Activated T-helper 2 cell treated with anti-CD3 and anti-CD28 coated beads, Interferon-gamma antibody, Interleukin-2, Interleukin-4, amounts not matched to agents 10 μg/mL and 5 μg/mL and 100 μg/mL, durations not matched to agents 14 hours and 24 hours and 36 hours (primary cell): Measurements from ENCODE around the gene MRPS18C. TPM values are rescaled to one million over a fixed set of nuclear protein-coding genes. Genes with fewer than 3 reads are reported as not detected.
"Not testable (repeated sequence)": the region's sequence is repeated elsewhere in the genome, so short reads cannot be mapped to it uniquely, and the experiment has no call there.

Source experiments
- DNase-seq: peaks from one replicate; pipeline ENCODE4 v3.0.0; 2021; ENCODE audit warnings: low spot score
- H3K27ac Mint-ChIP-seq: one replicate; pipeline ENCODE4 v1.8.0; 2021; ENCODE audit warnings: mixed read lengths
- H3K27me3 Mint-ChIP-seq: one replicate; pipeline ENCODE4 v1.8.0; 2021; ENCODE audit warnings: low read depth, mixed read lengths
- H3K36me3 Mint-ChIP-seq: one replicate; pipeline ENCODE4 v1.8.0; 2021; ENCODE audit warnings: low read depth, mixed read lengths
- H3K4me1 Mint-ChIP-seq: one replicate; pipeline ENCODE4 v1.8.0; 2021; ENCODE audit warnings: low read depth, mixed read lengths
- H3K4me3 Mint-ChIP-seq: one replicate; pipeline ENCODE4 v1.8.0; 2021; ENCODE audit warnings: low read depth, mild to moderate bottlenecking, moderate library complexity, mixed read lengths
- H3K9me3 Mint-ChIP-seq: one replicate; pipeline ENCODE4 v1.8.0; 2021; ENCODE audit warnings: mixed read lengths
- intact Hi-C: fragments of 100-400 bp; cut with micrococcal nuclease; formaldehyde crosslinking; loops from one replicate; pipeline ENCODE4 v1.15.1; 2023
- total RNA-seq: library from RNA; stranded (reverse); gene quantifications from 2 replicates; pipeline ENCODE4 v1.2.3, GENCODE V29; 2022

Gene MRPS18C
- total RNA-seq, 1 donor from 2014 or later = 73.8 TPM

GRCh38 chr4:83473423-83473822 lies 17.6 kb downstream of the MRPS18C start:
- no peak for DNase-seq
- Mint-ChIP-seq H3K36me3 (peaks cover 22% of the 10 kb centered on the region), H3K27me3 (no peaks in the 10 kb centered on the region), H3K9me3 (no peaks in the 10 kb centered on the region), H3K4me3 (no peak overlapping the region), H3K27ac (no peak overlapping the region), H3K4me1 (peaks cover 2% of the 10 kb centered on the region)
- intact Hi-C loops = no loop called here

DNA sequence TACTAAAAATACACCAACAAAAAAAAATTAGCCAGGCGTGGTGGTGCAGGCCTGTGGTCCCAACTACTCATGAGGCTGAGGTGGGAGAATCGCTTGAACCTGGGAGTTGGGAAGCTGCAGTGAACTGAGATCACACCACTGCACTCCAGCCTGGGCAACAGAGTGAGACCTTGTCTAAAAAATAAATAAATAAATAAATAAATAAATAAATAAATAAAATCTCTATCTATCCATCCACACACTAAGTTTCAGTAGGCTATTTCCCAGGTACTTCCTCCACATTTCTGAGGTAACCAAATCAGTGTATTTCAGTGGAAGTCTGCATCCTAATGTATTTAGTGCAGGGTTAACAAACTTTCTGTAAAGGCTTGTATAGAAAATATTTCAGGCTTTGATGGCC lies 18.1 kb downstream of the MRPS18C start:
- Mint-ChIP-seq H3K27me3 (no peaks in the 10 kb centered on the region), H3K4me3 (no peak overlapping the region), H3K27ac (no peak overlapping the region), H3K4me1 (peaks cover 2% of the 10 kb centered on the region), H3K9me3 (no peaks in the 10 kb centered on the region), H3K36me3 (peaks cover 21% of the 10 kb centered on the region)
- no peak for DNase-seq
- intact Hi-C loops = no loop called here

DNA sequence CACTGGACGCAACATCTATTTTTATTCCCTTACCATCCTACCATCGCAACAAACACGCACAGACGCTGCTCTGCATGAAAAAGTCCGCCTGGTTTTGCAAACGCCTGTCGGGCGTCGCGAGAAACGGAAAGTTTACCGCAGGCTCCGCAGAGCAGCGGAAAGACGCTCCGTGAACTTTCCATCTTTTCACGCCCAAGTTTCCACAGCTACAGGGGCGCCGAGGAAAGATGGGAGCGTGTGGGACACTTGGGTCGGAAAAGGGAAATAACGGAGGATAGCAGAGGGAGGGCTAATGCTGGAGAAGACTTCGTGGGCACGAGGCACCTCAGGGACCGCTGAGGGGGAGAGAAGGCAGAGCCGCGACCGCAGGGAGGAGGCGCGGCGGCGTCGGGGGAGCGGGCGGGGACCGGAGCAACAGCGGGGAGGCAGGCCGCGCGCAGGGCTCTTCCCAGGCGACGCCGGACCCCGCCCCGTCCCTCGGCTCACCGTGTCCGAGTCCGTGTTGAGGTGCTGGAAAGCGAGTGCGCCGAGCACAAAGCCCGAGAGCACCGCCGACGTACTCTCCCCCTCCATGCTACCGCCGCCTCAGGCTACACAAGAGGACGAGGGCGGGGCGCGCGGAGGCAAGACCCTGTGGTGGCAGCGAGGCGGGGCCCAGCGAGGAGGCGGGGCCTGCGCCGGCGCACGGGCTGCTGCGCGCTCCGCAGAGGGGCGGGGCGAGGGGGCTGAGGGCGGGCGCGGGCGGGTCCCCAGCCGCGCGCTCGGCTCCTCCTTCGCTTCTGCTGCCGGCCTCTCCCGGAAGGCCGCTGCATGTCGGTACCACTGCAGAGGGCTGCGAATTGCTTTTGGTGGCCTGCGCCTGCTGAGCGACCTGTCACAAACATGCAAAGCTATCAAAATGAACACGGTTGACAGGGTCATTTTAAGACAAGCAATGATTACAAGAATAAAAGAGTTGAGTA lies 28.9 kb downstream of the MRPS18C start, which contains the start of gene ABRAXAS1:
Gene ABRAXAS1 (minus strand): TSS at position 601 of the 962 bp plus-strand sequence. CDS start 28 bp downstream, at position 573.
- Mint-ChIP-seq H3K27me3 (no peaks in the 10 kb centered on the region), H3K9me3 (no peaks in the 10 kb centered on the region), H3K36me3 (peaks cover 9% of the 10 kb centered on the region), H3K27ac (peak within 1 kb of the TSS; percentile 96), H3K4me3 (peak within 1 kb of the TSS; percentile 95), H3K4me1 (peaks cover 14% of the 10 kb centered on the region)
- intact Hi-C loops = loop anchor here (1.0 to 10.0 kb wide), 3 partner anchors 29 to 200 kb away; partner anchors contain the start of genes COQ2, GPAT3 and HELQ
- DNase-seq = peak; percentile 93

DNA sequence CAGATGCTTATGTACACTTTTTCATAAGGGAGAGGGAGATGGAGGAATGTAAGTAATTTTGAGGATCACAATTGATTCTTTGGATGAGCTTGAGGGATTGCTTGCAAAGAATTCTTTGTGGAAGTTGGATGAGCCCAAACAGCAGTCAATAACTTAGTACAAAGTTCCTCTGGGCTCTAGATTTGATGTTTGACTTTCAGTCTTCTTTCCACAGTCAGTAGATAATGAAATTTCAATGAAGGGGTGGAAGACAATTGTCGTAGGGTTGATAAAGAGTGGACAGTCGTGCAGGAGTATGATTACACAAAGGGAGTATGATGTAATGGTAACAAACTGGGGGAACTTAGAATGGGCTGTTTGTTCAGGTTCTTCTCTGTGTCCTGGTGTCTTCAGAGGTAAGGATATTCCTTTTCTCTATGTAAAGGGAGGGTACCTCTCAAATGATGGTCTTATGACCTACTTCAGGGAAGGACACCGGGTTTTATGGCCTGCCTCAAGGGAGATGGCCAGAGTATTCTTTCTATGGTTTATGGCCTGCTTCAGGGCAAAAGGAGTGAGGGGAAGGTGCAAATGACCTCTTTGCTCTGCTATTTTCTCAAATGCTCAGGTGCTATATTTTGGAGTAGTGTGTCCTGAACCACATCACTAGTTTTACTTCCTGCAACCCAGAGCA lies 30.7 kb downstream of the MRPS18C start:
- intact Hi-C loops = loop anchor here (10.0 kb wide), 1 partner anchor 202 kb away; the partner anchor contains the start of gene COQ2
- no peak for DNase-seq
- Mint-ChIP-seq H3K9me3 (no peaks in the 10 kb centered on the region), H3K4me1 (peaks cover 14% of the 10 kb centered on the region), H3K27me3 (no peaks in the 10 kb centered on the region), H3K27ac (peak overlapping the region; percentile 26), H3K36me3 (peaks cover 4% of the 10 kb centered on the region), H3K4me3 (peak overlapping the region; percentile 30)

DNA sequence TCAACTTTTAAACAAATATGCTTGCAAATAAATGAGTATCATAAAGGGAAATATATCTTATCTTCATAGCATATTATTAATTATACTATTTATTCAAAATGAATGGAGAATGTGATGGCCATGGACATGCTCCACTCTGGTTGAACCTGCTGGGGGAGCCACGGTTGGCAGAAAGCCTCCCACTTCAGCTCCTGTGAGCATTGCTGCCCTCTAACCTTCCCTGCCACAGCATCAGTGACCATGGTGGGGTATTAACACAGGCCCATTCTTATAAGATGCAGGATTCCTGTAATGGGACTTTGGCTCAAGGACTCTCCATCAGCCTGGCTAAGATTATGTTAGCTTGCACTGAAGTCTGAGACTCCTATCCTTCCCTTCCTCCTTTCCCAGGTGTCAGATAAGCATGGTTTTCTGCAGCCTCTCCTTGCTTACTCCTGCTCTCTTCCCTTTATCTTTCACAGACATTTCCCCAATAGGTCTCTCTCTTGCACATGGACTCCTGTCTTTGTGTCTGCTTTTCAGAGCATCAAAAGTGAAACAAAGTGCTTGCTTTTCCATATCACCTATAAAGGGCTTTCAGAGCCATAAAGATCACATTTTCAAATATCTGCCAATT lies 34.0 kb downstream of the MRPS18C start:
- no peak for DNase-seq
- Mint-ChIP-seq H3K27ac (no peak overlapping the region), H3K4me3 (no peak overlapping the region), H3K4me1 (peaks cover 6% of the 10 kb centered on the region), H3K27me3 (no peaks in the 10 kb centered on the region), H3K9me3 (no peaks in the 10 kb centered on the region), H3K36me3 (no peaks in the 10 kb centered on the region)
- intact Hi-C loops = loop anchor here (10.0 kb wide), 1 partner anchor 205 kb away; the partner anchor contains the start of gene COQ2

DNA sequence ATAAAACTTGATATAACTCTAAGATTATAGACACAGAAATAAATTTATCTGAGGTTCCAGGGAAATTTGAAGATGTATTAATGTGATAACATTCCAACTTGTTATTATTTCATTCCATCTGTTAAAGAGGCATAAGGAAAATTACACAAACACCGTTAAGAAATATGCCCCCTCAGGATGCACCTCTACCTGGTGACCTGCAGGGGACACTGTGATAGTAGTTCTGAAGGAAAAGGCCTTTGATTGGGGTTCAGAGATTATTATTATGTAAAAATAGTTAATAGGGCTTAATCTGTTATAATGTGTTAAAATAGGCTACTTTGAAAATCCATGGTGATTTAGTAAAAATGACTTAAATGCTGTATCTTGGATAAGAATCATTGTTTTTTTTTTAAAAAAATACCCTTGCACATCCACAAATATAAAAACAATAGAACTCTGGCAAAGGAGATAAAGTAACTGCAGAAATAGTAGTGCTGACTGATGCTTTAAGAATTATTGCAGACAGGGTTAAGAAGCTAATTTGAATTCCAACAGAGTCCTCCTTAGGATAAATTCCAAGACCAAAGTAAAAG lies 35.1 kb downstream of the MRPS18C start:
- Mint-ChIP-seq H3K36me3 (no peaks in the 10 kb centered on the region), H3K27me3 (no peaks in the 10 kb centered on the region), H3K27ac (no peak overlapping the region), H3K4me1 (peaks cover 2% of the 10 kb centered on the region), H3K4me3 (no peak overlapping the region), H3K9me3 (no peaks in the 10 kb centered on the region)
- intact Hi-C loops = loop anchor here (1.0 kb wide), 1 partner anchor 149 kb away; no protein-coding TSS in a partner anchor
- DNase-seq = no peak

GRCh38 chr4:83496085-83496917 lies 40.4 kb downstream of the MRPS18C start:
- H3K4me1 Mint-ChIP-seq, H3K9me3 Mint-ChIP-seq, H3K4me3 Mint-ChIP-seq, H3K27me3 Mint-ChIP-seq, intact Hi-C loops, DNase-seq, H3K36me3 Mint-ChIP-seq, H3K27ac Mint-ChIP-seq: not testable (repeated sequence)

GRCh38 chr4:83498187-83498586 lies 42.3 kb downstream of the MRPS18C start:
- Mint-ChIP-seq H3K27me3 (peaks cover 8% of the 10 kb centered on the region), H3K27ac (no peak overlapping the region), H3K4me1 (peaks cover 2% of the 10 kb centered on the region), H3K4me3 (no peak overlapping the region), H3K36me3 (no peaks in the 10 kb centered on the region), H3K9me3 (no peaks in the 10 kb centered on the region)
- no peak for DNase-seq
- intact Hi-C loops = no loop called here

DNA sequence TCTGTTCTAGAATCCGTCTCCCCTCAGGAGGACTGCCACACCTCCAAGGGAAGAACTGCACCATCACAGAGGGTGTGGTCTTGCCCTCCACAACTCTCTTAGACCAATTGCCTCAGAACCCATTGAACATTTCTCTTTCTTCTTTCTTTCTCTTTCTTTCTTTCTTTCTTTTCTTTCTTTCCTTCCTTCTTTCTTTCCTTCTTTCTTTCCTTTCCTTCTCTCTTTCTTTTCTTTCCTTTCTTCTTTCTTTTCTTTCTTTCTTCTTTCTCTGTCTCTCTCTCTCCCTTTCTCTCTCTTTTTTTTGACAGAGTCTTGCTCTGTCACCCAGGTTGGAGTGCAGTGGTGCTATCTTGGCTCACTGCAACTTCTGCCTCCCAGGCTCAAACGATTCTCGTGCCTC lies 45.8 kb downstream of the MRPS18C start:
- H3K36me3 Mint-ChIP-seq, H3K4me1 Mint-ChIP-seq, intact Hi-C loops, H3K9me3 Mint-ChIP-seq, H3K4me3 Mint-ChIP-seq, H3K27me3 Mint-ChIP-seq, H3K27ac Mint-ChIP-seq, DNase-seq: not testable (repeated sequence)

DNA sequence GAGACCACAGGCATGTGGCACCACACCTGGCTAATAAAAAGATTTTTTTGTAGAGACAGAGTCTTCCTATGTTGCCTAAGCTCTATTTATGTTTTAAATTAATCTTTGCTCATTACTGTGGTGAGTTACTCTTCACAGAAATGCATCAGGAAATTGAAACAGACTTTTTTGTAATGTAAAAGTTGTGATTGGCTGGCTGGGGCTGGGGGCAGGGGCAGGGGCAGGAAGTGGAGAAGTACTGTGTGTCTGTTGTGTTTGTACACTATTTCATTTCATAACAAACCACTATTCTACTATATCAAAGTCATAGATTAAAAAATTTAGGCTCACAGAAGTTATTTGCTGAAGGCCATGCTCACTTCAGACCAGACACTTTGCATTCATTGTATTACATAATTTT lies 48.1 kb downstream of the MRPS18C start:
- intact Hi-C loops = no loop called here
- Mint-ChIP-seq H3K27ac (no peak overlapping the region), H3K27me3 (no peaks in the 10 kb centered on the region), H3K9me3 (no peaks in the 10 kb centered on the region), H3K36me3 (no peaks in the 10 kb centered on the region), H3K4me3 (no peak overlapping the region), H3K4me1 (peaks cover 7% of the 10 kb centered on the region)
- DNase-seq = no peak

GRCh38 chr4:83504503-83504902 lies 48.6 kb downstream of the MRPS18C start:
- Mint-ChIP-seq H3K4me1 (peaks cover 9% of the 10 kb centered on the region), H3K4me3 (no peak overlapping the region), H3K27ac (no peak overlapping the region)

GRCh38 chr4:83504996-83505395 lies 49.1 kb downstream of the MRPS18C start:
- Mint-ChIP-seq H3K9me3 (no peaks in the 10 kb centered on the region), H3K4me3 (no peak overlapping the region), H3K36me3 (no peaks in the 10 kb centered on the region), H3K27ac (no peak overlapping the region), H3K4me1 (peaks cover 9% of the 10 kb centered on the region), H3K27me3 (no peaks in the 10 kb centered on the region)
- intact Hi-C loops = no loop called here
- no peak for DNase-seq

More at GRCh38 chr4:83504503-83504902, 48.6 kb downstream of the MRPS18C start:
- intact Hi-C loops = no loop called here
- Mint-ChIP-seq H3K36me3 (no peaks in the 10 kb centered on the region), H3K27me3 (no peaks in the 10 kb centered on the region), H3K9me3 (no peaks in the 10 kb centered on the region)
- DNase-seq = no peak
